GM21360 (cell line): ENCODE measurements around the gene CARD8.

Experiments used
- ATAC-seq: cut with Tn5 transposase; IDR thresholded peaks from one replicate; pipeline ENCODE4 v1.9.1; 2021; ENCODE audit warnings: mild to moderate bottlenecking, moderate library complexity; ENCODE audit not compliant: unreplicated experiment

The CARD8 gene

DNA sequence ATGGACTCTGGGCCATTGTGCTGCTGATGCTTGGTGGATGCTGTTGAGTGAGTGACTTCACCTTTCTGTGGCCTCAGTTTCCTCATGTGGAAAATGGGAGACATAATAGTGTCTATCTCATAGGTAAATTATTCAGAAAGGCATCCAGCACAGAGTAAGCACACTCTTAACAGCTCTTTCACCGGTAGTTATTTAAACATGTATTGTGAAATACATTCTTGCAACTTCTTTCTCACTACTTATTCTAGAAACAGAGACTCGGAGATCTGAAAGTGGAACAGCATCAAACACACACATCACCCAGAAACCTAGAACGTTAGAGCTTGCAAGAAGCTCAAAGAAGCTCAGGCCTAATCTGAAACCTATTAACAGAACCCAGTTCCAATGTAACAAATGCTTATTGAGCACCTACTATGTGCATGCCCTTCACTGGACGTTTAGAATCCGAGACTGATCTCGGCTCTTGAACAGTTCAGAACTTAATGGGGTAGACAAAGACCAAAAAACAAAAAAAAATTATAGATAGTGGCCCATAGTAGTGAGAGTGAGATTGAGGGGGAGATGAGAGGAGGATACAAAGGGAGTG is 81.2 kb downstream of the CARD8 start:
- no peak for ATAC-seq

DNA sequence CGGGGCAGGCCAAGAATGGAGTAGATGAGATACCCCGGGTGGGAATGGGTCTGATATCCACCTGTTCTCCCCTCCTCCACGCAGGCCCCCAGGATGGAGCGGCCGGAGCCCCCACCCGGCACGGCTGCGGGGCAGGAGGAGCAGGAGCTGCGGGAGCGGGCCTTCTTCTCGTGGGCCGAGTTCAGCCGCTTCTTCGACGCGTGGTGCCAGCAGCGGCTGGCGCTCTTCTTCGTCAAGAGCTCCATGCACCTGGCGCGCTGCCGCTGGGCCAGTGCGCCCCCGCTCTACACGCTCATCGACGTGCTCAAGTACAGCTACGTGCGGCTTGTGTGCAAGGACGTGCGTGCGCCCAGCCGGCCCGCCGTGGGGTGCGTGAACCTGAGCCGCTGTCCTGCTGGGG is 84.0 kb downstream of the CARD8 start:
- no peak for ATAC-seq

DNA sequence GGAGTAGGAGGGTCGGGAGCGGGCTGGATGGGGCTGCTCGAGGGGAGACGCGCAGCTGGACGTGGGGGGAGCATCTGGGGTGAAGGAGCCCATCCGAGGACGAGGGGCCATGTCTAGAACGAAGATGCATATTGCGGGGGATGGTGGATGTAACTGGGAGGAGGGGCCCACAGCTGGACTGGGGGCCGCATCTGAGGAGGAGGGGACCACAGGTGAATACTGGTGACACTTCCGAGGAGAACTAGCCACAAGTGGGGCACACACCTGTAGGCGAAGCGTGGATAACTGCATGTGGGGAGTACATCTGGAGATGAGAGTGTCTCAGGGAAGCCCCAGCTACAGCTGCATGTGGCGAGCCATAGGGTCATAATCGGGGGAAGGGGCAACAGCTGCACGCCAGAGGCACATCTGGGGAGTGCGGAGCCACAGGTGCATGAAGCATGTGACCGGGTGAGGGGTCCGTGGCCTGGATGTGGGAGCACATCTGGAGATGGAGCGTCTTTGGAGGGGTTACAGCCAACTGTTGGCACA is 84.8 kb downstream of the CARD8 start:
- no peak for ATAC-seq

DNA sequence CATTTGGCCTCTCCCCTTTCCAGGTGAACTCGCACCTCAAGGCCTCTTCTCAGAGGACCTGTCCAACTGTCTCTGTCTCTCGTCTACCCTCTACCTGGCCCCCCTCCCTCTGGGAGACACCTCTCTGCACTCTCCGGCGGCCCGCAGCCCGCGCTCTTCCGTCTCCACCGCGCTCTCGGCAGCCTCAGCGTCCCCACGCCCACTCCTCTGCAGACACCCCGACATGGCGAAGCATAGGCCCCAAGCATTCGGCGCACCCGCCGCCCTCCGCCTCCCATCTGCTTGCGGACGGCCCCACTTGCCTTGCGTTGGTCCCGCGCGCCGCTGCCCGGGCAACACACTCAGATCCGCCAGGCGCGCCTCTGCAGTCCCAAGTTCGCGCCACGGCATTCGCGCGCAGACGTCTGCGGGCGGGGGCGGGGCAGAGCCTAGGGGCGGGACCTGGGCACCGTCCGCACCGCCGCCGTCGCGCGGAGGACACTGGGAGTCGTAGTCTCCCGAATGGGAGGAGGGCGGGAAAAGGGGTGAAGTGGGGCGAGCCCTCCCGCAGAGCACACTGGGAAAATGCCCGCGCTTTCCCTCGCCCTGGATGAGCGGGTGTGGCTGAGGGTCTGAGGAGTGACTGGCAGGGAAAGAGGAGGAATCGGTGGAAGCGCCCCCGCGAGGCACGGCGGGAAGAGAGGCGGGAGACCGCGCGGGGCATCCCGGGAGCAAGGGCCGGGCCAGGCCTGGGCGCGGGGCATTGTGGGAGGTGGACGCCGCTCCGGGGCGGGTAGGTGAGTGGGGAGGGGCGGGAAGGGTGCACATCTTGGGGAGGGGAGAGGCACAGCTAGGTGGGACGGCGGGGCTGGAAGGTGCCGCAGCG is 85.5 kb downstream of the CARD8 start, which contains the start of the genes LIG1 and ZSWIM9:
Gene LIG1, minus strand, starts transcription at position 406 of the 865 bp plus-strand sequence. CDS start 4,778 bp downstream, outside the sequence.
Gene ZSWIM9, plus strand, starts transcription at position 742 of the 865 bp plus-strand sequence. CDS start 1,123 bp downstream, outside the sequence.
- peak; percentile 73 for ATAC-seq

DNA sequence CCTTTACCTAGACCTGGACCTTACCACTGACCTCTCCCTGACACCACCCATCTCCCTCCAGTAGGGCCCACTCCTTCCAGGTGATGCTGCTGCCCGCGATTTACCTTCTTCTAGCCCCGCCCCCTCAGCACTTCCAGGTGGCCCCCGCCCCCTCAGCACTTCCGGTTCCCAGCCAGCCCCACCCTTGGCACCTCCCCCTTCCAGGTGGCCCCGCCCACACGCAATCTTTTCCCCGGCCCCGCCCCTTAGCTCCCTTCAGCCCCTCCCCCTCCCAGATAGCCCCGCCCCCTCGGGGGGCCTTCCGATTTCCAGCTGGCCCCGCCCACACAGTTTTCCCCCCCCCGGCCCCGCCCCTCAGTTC is 86.2 kb downstream of the CARD8 start:
- peak; percentile 11 for ATAC-seq

DNA sequence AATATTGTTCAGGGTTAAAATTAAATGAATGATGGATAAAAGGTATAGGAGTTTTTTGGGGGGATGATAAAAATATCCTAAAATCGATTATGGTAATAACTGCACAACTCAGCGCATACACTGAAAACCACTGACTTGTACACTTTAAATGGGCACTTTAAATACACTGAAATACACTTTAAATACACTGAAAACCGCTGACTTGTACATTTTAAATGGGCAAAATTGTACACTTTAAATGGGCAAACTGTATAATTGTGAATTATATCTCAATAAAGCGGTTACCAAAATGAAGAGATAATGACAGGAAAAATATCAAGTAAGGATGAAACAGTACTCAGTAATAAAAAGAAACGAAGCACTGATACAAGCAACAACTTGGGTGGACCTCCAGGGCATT is 87.0 kb downstream of the CARD8 start:
- ATAC-seq = no peak

DNA sequence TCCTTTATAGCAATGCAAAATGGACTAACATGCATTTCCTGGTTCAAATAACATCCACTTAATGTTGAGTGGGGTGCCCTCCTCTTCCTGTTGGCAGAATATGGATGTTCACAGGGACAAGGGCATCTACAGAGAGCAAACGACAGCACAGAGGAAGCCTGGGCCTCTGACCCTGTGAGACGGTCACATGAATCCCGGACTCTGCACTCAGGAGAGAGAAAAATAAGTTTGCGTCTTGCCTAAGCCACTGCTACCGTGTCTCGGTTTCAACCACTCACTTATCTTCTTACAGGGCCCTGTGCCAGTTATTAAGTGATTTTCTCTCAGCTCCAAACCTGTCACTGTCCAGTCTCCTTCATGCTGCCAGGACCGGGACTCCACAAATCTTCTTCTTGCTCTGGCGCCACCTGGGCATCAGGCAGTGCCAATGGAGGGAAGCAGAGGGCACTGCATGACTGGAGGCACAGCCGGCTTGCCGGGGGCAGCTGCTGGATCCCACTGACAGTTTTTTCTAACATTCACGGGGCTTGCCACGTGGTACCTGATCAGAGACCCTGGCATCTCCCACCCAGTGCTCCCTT is 97.4 kb downstream of the CARD8 start:
- ATAC-seq = no peak
